SU-DHL-6 (cell line): ENCODE data around the gene RNF220.
A peak's percentile ranks its signal among the peaks of the same experiment; 100 is the strongest.

ENCODE experiments used
- H2AFZ ChIP-seq: fragments of 200-600 bp; sonication (generic); 2 replicates; pipeline ENCODE4 v1.6.1; 2014; ENCODE audit warnings: low read depth, mild to moderate bottlenecking, moderate library complexity, mixed read lengths, antibody characterized with exemption, low read length; ENCODE audit not compliant: severe bottlenecking
- H3F3A ChIP-seq: fragments of 200-600 bp; shearing (Covaris generic); 2 replicates; pipeline ENCODE4 v1.6.0; 2016; ENCODE audit warnings: antibody characterized with exemption, mild to moderate bottlenecking; ENCODE audit not compliant: insufficient read depth
- H3K27ac ChIP-seq: fragments of 200-600 bp; sonication (generic); 2 replicates; pipeline ENCODE4 v1.5.1; 2016; ENCODE audit warnings: low read depth, mild to moderate bottlenecking, low read length, moderate library complexity, mixed read lengths
- H3K27me3 ChIP-seq: fragments of 200-600 bp; sonication (generic), shearing (Covaris generic); 2 replicates; pipeline ENCODE4 v1.6.0; 2014; ENCODE audit warnings: mild to moderate bottlenecking, low read length
- H3K36me3 ChIP-seq: fragments of 200-600 bp; sonication (generic); 2 replicates; pipeline ENCODE4 v1.6.1; 2014; ENCODE audit warnings: mild to moderate bottlenecking, low read length, mixed read lengths
- H3K4me2 ChIP-seq: fragments of 300-600, 200-600 bp; shearing (Covaris generic), sonication (generic); 2 replicates; pipeline ENCODE4 v1.6.0; 2014; ENCODE audit warnings: low read length, low read depth, mild to moderate bottlenecking; ENCODE audit not compliant: poor library complexity, severe bottlenecking
- H3K4me3 ChIP-seq: fragments of 200-600 bp; sonication (generic); 2 replicates; pipeline ENCODE4 v1.5.1; 2014; ENCODE audit warnings: antibody characterized with exemption, low read length, mild to moderate bottlenecking, mixed read lengths; ENCODE audit not compliant: insufficient read depth, poor library complexity, severe bottlenecking
- H3K79me2 ChIP-seq: fragments of 200-600 bp; sonication (generic); 2 replicates; pipeline ENCODE4 v1.6.1; 2014; ENCODE audit warnings: mild to moderate bottlenecking, low read length, moderate library complexity; ENCODE audit not compliant: insufficient read depth
- H3K9ac ChIP-seq: fragments of 200-600 bp; sonication (generic); 2 replicates; pipeline ENCODE4 v1.7.0; 2014; ENCODE audit warnings: mild to moderate bottlenecking, low read length
- H3K9me2 ChIP-seq: fragments of 200-600 bp; sonication (generic); replicated peaks from 2 replicates; pipeline ENCODE4 v1.6.1; 2014; ENCODE audit warnings: low read length; ENCODE audit not compliant: insufficient read depth
- H3K9me3 ChIP-seq: fragments of 200-600 bp; sonication (generic); 2 replicates; pipeline ENCODE4 v1.6.1; 2014; ENCODE audit warnings: low read length, mixed read lengths; ENCODE audit not compliant: insufficient read depth
- H4K20me1 ChIP-seq: fragments of 200-600 bp; sonication (generic); 2 replicates; pipeline ENCODE4 v1.6.1; 2014; ENCODE audit warnings: low read depth, mild to moderate bottlenecking, antibody characterized with exemption, low read length, moderate library complexity, mixed read lengths
- EZH2phosphoT487 ChIP-seq: fragments of 200-600 bp; sonication (generic), shearing (Covaris generic); conservative IDR thresholded peaks from 2 replicates; pipeline ENCODE4 v1.6.1; 2018; ENCODE audit warnings: mild to moderate bottlenecking, antibody characterized with exemption, low read length, moderate library complexity, mixed read lengths
- TF ChIP-seq, protein P1 (sequence below): fragments of 200-600 bp; sonication (generic); IDR thresholded peaks from one replicate; pipeline ENCODE4 v1.5.1; 2017; ENCODE audit warnings: antibody characterized with exemption, mild to moderate bottlenecking, low read length, moderate library complexity; ENCODE audit not compliant: insufficient read depth, poor library complexity, severe bottlenecking

RNF220 gene

GRCh38 chr1:44693159-44693558 is 288.1 kb downstream of the RNF220 start:
- no peaks in the 10 kb centered on the region for H3K36me3 ChIP-seq
- no peaks in the 10 kb centered on the region for H4K20me1 ChIP-seq
- H3K9me2 ChIP-seq = no peaks in the 10 kb centered on the region
- no peaks in the 10 kb centered on the region for H3K9me3 ChIP-seq
- no peak overlapping the region for H3K9ac ChIP-seq
- peaks cover 15% of the 10 kb centered on the region for H3F3A ChIP-seq
- no peaks in the 10 kb centered on the region for H3K79me2 ChIP-seq
- H3K4me3 ChIP-seq = no peak overlapping the region
- no peaks in the 10 kb centered on the region for H3K27me3 ChIP-seq
- H3K4me2 ChIP-seq = no peak overlapping the region
- no peak overlapping the region for H2AFZ ChIP-seq
- no peak overlapping the region; the same call in 1 of the 2 replicates for H3K27ac ChIP-seq
- TF ChIP-seq, protein P1, sequence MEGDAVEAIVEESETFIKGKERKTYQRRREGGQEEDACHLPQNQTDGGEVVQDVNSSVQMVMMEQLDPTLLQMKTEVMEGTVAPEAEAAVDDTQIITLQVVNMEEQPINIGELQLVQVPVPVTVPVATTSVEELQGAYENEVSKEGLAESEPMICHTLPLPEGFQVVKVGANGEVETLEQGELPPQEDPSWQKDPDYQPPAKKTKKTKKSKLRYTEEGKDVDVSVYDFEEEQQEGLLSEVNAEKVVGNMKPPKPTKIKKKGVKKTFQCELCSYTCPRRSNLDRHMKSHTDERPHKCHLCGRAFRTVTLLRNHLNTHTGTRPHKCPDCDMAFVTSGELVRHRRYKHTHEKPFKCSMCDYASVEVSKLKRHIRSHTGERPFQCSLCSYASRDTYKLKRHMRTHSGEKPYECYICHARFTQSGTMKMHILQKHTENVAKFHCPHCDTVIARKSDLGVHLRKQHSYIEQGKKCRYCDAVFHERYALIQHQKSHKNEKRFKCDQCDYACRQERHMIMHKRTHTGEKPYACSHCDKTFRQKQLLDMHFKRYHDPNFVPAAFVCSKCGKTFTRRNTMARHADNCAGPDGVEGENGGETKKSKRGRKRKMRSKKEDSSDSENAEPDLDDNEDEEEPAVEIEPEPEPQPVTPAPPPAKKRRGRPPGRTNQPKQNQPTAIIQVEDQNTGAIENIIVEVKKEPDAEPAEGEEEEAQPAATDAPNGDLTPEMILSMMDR = no peak
- TF ChIP-seq EZH2phosphoT487 = no peak

- no peaks in the 10 kb centered on the region for H3K27me3 ChIP-seq
- no peak for TF ChIP-seq EZH2phosphoT487
- TF ChIP-seq, protein P1 = no peak
- no peaks in the 10 kb centered on the region for H3K9me2 ChIP-seq
- no peak overlapping the region for H3K9ac ChIP-seq
- H3F3A ChIP-seq = peaks cover 15% of the 10 kb centered on the region
- H3K79me2 ChIP-seq = no peaks in the 10 kb centered on the region
- no peaks in the 10 kb centered on the region for H4K20me1 ChIP-seq
- H3K4me3 ChIP-seq = no peak overlapping the region
- no peaks in the 10 kb centered on the region for H3K36me3 ChIP-seq
- no peaks in the 10 kb centered on the region for H3K9me3 ChIP-seq
- peak overlapping the region; percentile 69; the same call in 1 of the 2 replicates for H3K27ac ChIP-seq
- H2AFZ ChIP-seq = no peak overlapping the region
- no peak overlapping the region for H3K4me2 ChIP-seq
Observed at GRCh38 chr1:44693900-44694299, 288.8 kb downstream of the RNF220 start.

DNA sequence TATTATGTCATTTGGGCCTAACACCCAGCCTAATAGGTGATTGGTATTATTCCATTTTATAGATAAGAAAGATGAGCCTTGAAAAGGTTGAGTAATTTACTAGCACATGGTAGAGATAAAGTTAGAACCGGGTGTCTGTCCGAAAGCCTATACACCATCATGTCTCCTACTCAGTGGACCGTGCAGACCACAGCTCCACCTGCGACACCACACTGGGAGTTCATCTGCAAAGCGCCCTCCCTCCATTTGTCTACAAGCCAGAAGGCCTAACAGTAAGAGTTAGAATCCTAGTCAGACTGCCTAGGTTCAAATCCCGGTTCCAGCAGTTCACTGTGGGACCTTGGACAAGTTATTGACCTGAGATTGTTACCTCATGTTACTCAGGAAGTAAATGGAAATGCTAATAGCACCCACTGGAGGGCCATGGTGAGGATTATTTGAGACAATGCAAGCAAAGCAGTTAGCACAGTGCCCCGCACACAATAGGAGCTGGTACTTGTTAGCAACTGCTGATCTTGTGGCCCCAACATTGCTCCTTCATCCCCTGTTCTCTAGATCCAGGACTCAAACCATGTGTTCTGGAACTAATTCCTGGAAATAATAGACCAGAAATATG is 289.9 kb downstream of the RNF220 start:
- no peaks in the 10 kb centered on the region for H3K27me3 ChIP-seq
- H2AFZ ChIP-seq = peak overlapping the region; percentile 5
- no peaks in the 10 kb centered on the region for H3K79me2 ChIP-seq
- peak overlapping the region; percentile 43 for H3K4me2 ChIP-seq
- H3K9ac ChIP-seq = peak overlapping the region; percentile 26
- H3K9me2 ChIP-seq = no peaks in the 10 kb centered on the region
- no peaks in the 10 kb centered on the region for H4K20me1 ChIP-seq
- peaks cover 15% of the 10 kb centered on the region for H3F3A ChIP-seq
- H3K36me3 ChIP-seq = no peaks in the 10 kb centered on the region
- no peak overlapping the region for H3K4me3 ChIP-seq
- no peak for TF ChIP-seq EZH2phosphoT487
- TF ChIP-seq, protein P1 = no peak
- H3K9me3 ChIP-seq = no peaks in the 10 kb centered on the region
- H3K27ac ChIP-seq = peak overlapping the region; percentile 69
